Measurements from ENCODE around the gene LYL1.

The LYL1 gene

DNA sequence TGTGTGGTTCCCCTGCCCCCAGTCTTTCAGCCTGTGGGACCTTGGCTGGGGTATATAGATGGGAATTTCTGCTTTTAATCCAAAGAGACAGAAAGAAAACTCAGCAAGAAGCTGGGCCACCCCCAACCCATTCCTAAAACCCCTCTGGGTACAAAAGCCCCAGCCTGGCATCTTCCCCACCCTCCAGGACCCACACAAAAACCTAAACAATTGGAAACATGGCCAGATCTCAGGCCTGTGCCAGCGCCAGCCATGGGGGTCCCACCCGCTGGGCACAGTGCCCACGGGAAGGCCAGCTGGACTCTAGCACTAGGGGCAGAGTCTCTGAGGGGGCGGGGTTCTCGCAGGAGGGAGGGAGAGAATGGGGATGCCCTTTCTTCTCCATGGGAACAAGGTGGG lies 8.6 kb downstream of the LYL1 start:
- H3K27ac Mint-ChIP-seq = no peak overlapping the region
- no peaks in the 10 kb centered on the region for H3K9me3 Mint-ChIP-seq (ENCODE audit: low read depth)
- no peak overlapping the region for H3K4me3 Mint-ChIP-seq
- H3K36me3 Mint-ChIP-seq = peaks cover 2% of the 10 kb centered on the region
- peaks cover 5% of the 10 kb centered on the region for H3K27me3 Mint-ChIP-seq
- peaks cover 24% of the 10 kb centered on the region for H3K4me1 Mint-ChIP-seq (ENCODE audit: low read depth)

DNA sequence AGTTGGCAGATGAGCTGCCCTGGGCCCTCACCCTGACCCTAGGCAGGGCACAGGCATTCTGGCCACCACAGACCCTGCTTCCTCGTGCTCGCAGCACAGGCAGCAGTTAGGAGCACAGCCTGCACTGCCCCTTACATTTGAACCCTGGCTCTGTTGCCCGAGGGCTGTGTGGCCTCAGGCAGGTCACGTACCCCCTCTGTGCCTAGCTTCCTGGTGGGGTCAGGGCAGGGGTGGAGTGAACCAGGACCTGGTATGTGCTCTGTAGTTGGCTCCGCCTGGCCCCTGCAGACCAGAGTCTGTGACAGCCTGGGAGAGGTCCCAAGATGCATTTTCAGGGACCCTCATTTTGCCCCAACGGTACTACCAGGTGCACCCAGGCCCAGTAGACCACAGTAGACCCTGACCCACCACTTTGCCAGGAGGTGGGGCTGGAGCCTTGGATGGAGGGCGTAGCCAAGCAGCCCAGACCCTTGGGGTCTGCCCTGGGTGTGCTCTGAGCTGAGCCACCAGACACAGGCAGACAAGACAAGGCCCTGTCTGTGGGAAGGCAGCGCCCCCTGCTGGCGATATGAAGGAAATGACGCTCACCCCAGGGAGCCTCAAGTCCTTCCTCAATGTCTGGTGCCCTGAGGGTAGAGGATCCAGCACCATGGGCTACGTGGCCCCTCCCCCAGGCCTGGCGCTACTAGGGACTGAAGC lies 9.1 kb downstream of the LYL1 start:
- peaks cover 22% of the 10 kb centered on the region for H3K4me1 Mint-ChIP-seq (ENCODE audit: low read depth)
- no peak overlapping the region for H3K27ac Mint-ChIP-seq
- peaks cover 5% of the 10 kb centered on the region for H3K27me3 Mint-ChIP-seq
- H3K9me3 Mint-ChIP-seq (ENCODE audit: low read depth) = no peaks in the 10 kb centered on the region
- no peak overlapping the region for H3K4me3 Mint-ChIP-seq
- H3K36me3 Mint-ChIP-seq = peaks cover 2% of the 10 kb centered on the region

DNA sequence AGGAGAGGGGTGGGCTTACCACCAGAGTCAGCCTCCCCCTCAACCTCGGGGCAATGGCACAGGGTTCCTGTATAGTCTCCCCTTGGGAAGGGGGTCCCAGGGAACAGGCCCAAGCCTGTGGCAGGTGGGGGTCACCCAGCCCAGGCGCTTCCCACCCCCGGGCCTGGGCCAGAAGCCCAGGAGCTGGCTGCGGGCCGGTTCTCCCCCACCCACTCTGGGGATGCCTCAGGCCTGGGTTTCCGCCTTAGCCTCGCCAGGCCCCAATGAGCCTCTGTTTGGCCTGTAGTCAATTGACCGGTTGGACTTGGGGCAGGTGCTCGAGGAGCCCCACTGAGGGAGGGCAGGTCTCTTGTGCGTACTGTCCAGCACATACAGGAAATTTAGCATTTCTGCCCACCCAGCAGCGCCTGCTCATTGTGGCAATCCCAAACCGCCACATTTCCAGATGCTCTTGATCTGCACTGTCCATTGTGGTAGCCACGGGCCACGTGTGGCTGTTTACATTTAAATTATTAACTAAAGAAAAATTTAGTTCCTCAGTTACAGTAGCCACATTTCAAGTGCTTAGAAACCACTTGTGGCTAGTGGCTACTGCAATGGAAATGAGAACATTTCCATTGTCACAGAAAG lies 9.9 kb downstream of the LYL1 start:
- Mint-ChIP-seq H3K27ac (no peak overlapping the region), H3K9me3 (ENCODE audit: low read depth) (no peaks in the 10 kb centered on the region), H3K4me3 (no peak overlapping the region), H3K27me3 (peaks cover 5% of the 10 kb centered on the region), H3K4me1 (ENCODE audit: low read depth) (peaks cover 18% of the 10 kb centered on the region), H3K36me3 (peaks cover 2% of the 10 kb centered on the region)

DNA sequence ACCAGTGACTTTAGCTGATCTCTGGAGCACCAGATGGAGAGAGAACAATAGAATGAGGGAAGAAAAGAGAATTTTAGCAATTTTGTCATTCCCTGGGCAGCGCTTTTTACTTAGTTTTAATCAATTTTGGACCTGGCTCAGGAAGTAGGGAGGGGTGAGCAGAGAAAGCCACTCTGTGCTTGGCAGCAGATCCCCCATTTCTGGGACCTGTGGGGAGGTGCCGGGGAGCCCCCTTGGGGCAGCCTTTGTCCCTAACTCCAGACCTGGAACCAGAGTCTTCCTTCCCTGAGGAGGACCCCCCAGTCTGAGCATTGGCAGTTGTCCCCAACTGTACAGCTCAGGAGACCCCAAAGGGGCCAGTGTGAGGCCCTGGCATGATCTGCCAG lies 10.5 kb downstream of the LYL1 start:
- no peak overlapping the region for H3K27ac Mint-ChIP-seq
- H3K9me3 Mint-ChIP-seq (ENCODE audit: low read depth) = no peaks in the 10 kb centered on the region
- peaks cover 2% of the 10 kb centered on the region for H3K36me3 Mint-ChIP-seq
- no peak overlapping the region for H3K4me3 Mint-ChIP-seq
- peaks cover 17% of the 10 kb centered on the region for H3K4me1 Mint-ChIP-seq (ENCODE audit: low read depth)
- peaks cover 5% of the 10 kb centered on the region for H3K27me3 Mint-ChIP-seq

DNA sequence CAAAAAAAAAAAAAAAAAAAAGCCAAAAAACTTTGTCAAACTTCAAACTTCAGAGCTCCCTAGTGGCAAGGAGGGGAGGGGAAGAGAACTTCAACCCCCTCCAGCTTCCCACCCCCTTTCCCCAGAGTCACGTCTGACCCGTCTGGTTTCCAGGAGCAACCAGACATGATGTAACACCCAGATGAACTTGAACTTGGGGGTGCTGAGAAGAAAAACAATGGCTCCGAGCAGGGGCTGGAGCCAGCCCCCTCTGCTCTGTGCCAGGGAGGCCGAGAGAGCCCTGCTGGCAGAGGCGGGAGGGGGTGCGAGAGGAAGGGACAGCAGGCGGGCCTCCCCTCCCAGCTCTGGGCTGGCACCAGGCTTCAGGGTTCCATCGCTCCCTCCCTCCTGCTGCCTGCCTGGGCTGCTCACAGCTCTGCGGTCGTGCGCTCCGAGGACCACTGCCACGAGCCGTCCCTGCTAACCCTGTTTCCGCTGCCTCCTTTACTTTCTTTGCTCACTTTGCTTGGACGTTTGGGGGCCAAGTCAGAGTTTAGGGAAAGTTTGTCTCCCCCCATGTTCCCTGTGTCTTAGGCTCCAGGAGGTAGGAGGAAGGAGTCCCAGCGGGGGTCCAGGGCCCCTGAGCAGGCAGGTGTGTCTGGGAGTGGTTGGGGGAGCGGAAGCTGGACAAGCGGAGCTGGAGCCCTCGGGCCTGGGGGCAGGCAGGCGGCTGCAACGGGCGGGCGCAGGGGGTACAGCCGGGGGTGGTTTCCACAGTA lies 11.1 kb downstream of the LYL1 start:
- H3K27ac Mint-ChIP-seq = no peak overlapping the region
- H3K9me3 Mint-ChIP-seq (ENCODE audit: low read depth) = no peaks in the 10 kb centered on the region
- peaks cover 12% of the 10 kb centered on the region for H3K4me1 Mint-ChIP-seq (ENCODE audit: low read depth)
- peaks cover 2% of the 10 kb centered on the region for H3K36me3 Mint-ChIP-seq
- H3K4me3 Mint-ChIP-seq = no peak overlapping the region
- H3K27me3 Mint-ChIP-seq = peaks cover 2% of the 10 kb centered on the region

DNA sequence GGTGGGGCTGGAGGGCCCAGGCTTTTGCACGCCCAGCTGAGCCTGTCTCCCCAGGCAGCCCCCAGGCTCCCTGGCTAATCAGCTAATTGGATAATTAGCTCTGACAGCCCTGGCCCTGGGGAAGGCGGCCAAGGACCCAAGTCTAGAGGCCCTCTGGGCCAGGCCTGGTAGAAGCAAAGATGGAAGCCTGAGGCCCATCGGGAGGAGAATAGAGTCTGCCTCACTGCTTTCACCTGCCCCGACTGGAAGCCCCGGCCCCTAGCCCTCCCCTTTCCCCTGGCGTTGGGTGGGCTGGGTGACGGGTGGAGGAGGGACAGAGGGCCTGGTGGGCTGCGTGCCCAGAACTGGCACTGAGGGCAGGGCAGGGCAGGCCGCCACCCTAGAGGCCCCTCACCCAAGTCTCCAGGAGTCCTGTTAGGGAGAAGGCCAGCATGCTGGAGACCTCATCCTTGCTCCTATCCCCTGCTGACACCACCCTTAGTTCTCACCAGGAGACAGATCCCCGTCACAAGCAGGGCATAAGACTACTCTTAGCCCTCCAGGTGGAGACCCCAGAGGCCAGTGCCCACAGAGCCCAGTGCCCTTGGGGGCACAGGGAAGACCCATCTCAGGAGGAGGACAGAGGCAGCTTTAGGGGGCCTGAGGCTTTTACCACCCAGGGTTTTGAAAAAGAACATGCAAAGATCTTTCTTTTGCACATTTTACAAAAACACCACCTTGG lies 12.0 kb downstream of the LYL1 start:
- Mint-ChIP-seq H3K36me3 (no peaks in the 10 kb centered on the region), H3K4me1 (ENCODE audit: low read depth) (peaks cover 7% of the 10 kb centered on the region), H3K9me3 (ENCODE audit: low read depth) (no peaks in the 10 kb centered on the region), H3K27me3 (no peaks in the 10 kb centered on the region), H3K4me3 (no peak overlapping the region), H3K27ac (no peak overlapping the region)

DNA sequence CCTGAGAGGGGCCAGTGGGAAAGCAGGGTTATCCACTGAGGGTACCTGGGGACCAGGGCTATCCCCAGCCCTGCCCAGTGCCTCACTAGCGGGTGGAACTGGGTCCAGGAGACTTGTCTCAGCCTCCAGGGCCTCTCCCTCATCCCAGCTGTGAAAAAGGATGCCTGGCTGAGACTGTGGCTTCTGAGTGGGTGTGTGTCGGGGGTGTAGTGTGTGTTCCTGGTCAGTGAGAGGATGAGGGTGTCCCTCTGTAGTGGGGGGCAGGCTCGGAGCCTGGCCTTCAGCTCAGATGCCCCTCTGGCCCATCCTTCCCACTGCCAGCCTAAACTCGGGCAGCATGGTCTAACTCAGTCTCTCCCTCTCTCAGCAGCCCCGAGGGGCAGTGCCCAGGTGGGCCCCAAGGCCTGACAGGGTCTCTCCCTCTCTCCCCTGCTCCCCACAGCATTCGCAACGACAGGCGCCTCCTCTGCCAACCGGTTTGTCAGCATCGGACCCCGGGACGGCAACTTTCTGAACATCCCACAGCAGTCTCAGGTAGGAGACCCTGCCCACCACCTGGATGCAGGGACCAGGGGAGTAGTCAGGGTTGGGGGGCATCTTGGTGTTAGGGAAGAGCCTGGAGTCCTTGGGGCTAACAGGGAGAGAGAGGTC lies 12.7 kb downstream of the LYL1 start:
- H3K4me1 Mint-ChIP-seq (ENCODE audit: low read depth) = peaks cover 7% of the 10 kb centered on the region
- H3K9me3 Mint-ChIP-seq (ENCODE audit: low read depth) = no peaks in the 10 kb centered on the region
- no peaks in the 10 kb centered on the region for H3K27me3 Mint-ChIP-seq
- no peak overlapping the region for H3K27ac Mint-ChIP-seq
- no peaks in the 10 kb centered on the region for H3K36me3 Mint-ChIP-seq
- no peak overlapping the region for H3K4me3 Mint-ChIP-seq

DNA sequence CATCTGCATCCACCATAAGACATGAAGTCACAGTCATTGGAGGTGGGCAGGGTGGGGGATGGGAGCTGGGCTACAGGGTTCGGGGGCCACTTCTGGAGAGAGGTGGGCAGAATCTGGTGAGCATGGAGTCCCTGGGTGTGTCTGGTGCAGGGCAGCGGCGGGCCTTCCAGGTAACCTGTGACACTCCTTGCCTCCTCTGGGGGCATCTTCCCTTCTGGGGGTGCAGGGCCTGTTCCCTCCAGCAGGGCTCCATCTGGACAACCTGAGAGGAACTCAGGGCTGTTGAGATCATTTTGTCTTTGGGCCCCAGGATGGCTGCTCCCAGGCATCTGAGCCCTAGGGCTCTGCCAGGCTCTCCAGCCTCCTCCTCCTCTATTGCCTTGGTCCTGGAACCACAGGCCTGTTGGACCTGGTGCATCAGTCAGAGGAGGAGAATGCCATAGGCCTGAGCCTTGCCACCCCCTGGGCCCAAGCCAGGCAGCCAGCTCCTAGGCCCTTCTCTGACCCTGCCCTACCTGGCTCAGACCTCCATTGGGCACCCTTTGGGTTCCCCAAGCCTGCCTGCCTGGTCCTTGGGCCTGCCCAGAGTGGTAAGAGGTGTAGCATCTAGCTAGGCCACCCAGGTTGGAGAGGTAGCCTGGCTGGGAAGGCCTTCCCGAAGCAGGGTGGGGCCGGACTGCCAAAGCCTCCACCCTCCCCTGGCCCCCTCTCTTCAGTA lies 13.4 kb downstream of the LYL1 start:
- Mint-ChIP-seq H3K27me3 (no peaks in the 10 kb centered on the region), H3K9me3 (ENCODE audit: low read depth) (no peaks in the 10 kb centered on the region), H3K4me1 (ENCODE audit: low read depth) (peaks cover 1% of the 10 kb centered on the region), H3K27ac (no peak overlapping the region), H3K4me3 (no peak overlapping the region), H3K36me3 (no peaks in the 10 kb centered on the region)

DNA sequence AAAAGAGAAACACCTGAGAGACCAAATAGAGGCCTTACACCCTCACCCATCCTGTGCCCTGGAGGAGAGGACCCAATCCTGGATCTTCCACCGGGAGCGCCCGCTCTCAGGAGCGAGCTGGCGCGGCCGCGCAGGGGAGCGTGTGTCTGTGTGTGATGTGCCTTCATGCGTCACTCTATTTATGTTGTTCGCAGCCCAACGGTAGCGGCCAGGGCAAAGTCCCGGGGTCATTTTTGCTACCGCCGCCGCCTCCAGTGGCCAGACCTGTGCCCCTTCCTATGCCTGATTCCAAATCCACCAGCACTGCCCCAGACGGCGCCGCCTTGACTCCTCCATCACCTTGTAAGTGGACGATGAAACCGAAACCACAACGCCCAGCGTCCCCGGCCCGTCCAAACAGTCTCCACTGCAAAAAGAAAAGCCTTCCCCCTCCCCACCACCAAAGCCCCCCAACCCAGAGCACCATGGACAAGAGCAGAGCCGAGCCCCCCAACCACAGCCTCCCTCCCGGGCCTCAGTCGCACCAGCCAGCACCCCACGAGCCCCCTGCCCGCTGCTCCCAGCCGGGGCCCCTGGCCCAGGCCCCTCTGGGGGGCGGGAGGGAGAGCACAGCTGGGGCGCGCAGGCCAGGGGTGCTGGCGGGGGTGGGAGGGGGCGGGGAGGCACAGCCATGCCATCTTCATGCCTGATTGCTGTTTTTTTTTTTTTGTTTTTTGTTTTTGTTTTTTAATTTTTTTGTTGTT lies 14.7 kb downstream of the LYL1 start:
- no peaks in the 10 kb centered on the region for H3K9me3 Mint-ChIP-seq (ENCODE audit: low read depth)
- H3K4me1 Mint-ChIP-seq (ENCODE audit: low read depth) = no peaks in the 10 kb centered on the region
- no peaks in the 10 kb centered on the region for H3K27me3 Mint-ChIP-seq
- no peaks in the 10 kb centered on the region for H3K36me3 Mint-ChIP-seq
- H3K4me3 Mint-ChIP-seq = no peak overlapping the region
- H3K27ac Mint-ChIP-seq = no peak overlapping the region

DNA sequence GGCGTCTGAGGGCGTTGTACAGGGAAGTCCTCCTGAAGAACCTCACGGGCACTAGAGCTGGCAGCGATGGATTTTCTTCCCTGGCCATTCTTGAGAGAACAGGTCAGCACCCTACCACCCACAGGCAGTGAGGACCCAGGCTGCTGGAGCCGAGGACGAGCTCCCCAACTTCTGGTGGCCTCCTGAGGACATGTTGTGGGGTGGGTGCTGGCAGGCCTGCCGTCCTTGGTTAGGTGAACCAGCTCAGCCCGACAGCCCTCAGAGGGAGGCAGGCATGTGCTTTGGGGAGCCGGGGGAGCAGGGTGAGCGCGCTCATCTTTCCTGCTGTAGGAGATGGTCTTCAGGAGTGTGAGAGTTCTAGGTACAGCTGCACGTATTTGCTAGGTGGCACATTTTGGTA lies 15.4 kb downstream of the LYL1 start:
- H3K4me1 Mint-ChIP-seq (ENCODE audit: low read depth) = no peaks in the 10 kb centered on the region
- no peaks in the 10 kb centered on the region for H3K27me3 Mint-ChIP-seq
- no peaks in the 10 kb centered on the region for H3K9me3 Mint-ChIP-seq (ENCODE audit: low read depth)
- no peaks in the 10 kb centered on the region for H3K36me3 Mint-ChIP-seq
- H3K4me3 Mint-ChIP-seq = no peak overlapping the region
- H3K27ac Mint-ChIP-seq = no peak overlapping the region

DNA sequence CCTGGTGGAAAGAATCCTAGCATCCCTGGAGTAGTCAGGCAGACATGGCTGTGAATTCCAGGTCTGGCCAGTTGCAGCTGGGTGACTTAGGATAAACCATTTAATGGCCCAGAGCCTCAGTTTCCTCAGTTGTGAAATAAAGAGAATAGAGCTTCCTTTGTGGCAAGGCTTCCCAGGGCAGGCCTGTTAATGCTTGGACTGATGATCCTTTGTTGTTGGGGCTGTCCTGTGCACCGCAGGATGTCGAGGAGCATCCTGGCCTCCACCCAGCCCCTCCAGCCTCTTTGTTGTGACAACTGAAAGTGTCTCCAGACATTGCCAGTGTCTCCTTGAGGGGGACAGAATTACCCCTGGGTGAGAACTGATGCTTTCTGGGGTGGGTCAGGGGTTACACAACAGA lies 16.3 kb downstream of the LYL1 start:
- no peaks in the 10 kb centered on the region for H3K9me3 Mint-ChIP-seq (ENCODE audit: low read depth)
- no peaks in the 10 kb centered on the region for H3K4me1 Mint-ChIP-seq (ENCODE audit: low read depth)
- no peaks in the 10 kb centered on the region for H3K27me3 Mint-ChIP-seq
- no peaks in the 10 kb centered on the region for H3K36me3 Mint-ChIP-seq
- H3K4me3 Mint-ChIP-seq = no peak overlapping the region
- H3K27ac Mint-ChIP-seq = no peak overlapping the region

DNA sequence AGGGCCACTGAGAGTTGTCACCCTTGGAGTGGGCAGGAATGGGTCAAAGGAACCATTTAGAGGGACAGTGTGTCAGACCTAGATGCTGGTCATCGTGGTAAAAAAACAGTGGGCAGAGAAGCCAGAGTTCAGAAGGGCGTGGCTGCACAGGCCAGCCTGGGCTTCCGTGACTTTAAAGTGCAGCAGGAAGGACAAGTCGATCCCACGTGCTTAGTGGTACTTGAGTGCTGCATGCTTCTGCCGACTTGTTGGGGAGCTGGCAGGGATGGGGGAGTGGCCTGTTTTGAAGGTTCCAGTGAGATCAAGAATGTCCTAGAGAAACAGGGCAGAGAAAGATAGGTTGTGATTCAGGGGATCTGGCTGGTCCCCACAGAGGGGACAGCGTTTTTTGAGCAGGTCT lies 17.0 kb downstream of the LYL1 start:
- Mint-ChIP-seq H3K4me3 (no peak overlapping the region), H3K27me3 (no peaks in the 10 kb centered on the region), H3K36me3 (no peaks in the 10 kb centered on the region), H3K27ac (no peak overlapping the region), H3K4me1 (ENCODE audit: low read depth) (no peaks in the 10 kb centered on the region), H3K9me3 (ENCODE audit: low read depth) (no peaks in the 10 kb centered on the region)

DNA sequence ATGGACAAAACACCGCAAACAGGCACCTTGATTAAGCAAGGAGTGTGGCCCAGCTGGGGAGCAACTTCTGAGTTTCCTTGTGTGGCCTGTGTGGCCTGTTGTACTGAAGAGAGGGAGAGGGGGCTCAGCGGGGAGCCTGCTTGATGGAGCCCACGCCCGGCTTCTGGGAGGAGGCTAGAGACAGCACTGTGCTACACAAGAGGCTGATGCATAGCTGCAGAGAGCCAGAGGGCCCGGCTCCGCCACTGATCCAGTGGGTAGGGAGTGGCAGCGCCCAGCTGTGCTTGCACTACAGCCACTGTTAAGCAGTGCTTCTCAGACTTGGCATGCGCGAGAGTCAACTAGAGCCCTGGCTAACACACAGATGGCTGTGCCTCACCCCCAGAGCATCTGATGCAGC lies 19.0 kb downstream of the LYL1 start:
- peaks cover 2% of the 10 kb centered on the region for H3K4me1 Mint-ChIP-seq (ENCODE audit: low read depth)
- H3K9me3 Mint-ChIP-seq (ENCODE audit: low read depth) = no peaks in the 10 kb centered on the region
- no peaks in the 10 kb centered on the region for H3K27me3 Mint-ChIP-seq
- H3K4me3 Mint-ChIP-seq = no peak overlapping the region
- H3K36me3 Mint-ChIP-seq = no peaks in the 10 kb centered on the region
- no peak overlapping the region for H3K27ac Mint-ChIP-seq

DNA sequence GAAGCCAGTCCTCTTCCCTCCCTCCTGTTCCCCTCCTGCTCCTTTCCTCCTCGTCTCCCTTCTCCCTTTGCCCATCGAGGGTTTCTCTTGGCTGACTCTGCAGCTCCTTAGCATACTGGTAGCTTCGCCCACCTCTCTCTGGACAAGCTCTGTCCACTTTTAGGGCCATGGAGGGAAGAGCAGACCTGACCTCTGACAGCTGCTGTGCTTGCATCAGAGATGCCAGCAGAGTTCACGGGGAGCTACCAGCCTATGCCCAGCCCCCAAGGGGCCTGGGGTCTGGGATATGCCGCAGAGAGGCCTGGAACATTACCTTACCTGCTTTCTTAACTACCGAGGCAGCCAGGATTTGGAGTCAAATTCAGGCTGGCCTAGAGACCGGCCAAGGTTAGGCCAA lies 19.7 kb downstream of the LYL1 start:
- Mint-ChIP-seq H3K36me3 (no peaks in the 10 kb centered on the region), H3K27ac (no peak overlapping the region), H3K9me3 (ENCODE audit: low read depth) (no peaks in the 10 kb centered on the region), H3K4me1 (ENCODE audit: low read depth) (peaks cover 2% of the 10 kb centered on the region), H3K4me3 (no peak overlapping the region), H3K27me3 (no peaks in the 10 kb centered on the region)

Data from activated naive CD8-positive, alpha-beta T cell (primary cell).